Stromal cell of bone marrow (primary cell): ENCODE data around the gene PLA2G6.
"Not testable (repeated sequence)": the region's sequence is repeated elsewhere in the genome, so short reads cannot be mapped to it uniquely, and the experiment has no call there.

Experiments used
- DNase-seq: peaks from one replicate; pipeline ENCODE4 v3.0.0-alpha.2; 2012; ENCODE audit warnings: low read depth

PLA2G6 gene

GRCh38 chr22:38164551-38164918 lies 17.1 kb downstream of the PLA2G6 start:
- no peak for DNase-seq

GRCh38 chr22:38163844-38164550 lies 17.6 kb downstream of the PLA2G6 start:
- no peak for DNase-seq

GRCh38 chr22:38162881-38163843 lies 18.5 kb downstream of the PLA2G6 start:
- no peak for DNase-seq

GRCh38 chr22:38155703-38156102 lies 25.9 kb downstream of the PLA2G6 start:
- DNase-seq: no peak

GRCh38 chr22:38154563-38154915 lies 27.1 kb downstream of the PLA2G6 start:
- not testable (repeated sequence) for DNase-seq

- no peak for DNase-seq
These were observed 27.6 kb downstream of the PLA2G6 start for GRCh38 chr22:38153821-38154562.

GRCh38 chr22:38151126-38151500 lies 30.5 kb downstream of the PLA2G6 start:
- no peak for DNase-seq

- DNase-seq: no peak
These were observed 33.4 kb downstream of the PLA2G6 start for GRCh38 chr22:38148245-38148644.

- DNase-seq: not testable (repeated sequence)
These were observed 35.5 kb downstream of the PLA2G6 start for GRCh38 chr22:38146166-38146565.

- no peak for DNase-seq
These were observed 37.6 kb downstream of the PLA2G6 start for GRCh38 chr22:38144025-38144405.

GRCh38 chr22:38142606-38143005 lies 39.0 kb downstream of the PLA2G6 start:
- DNase-seq: no peak

GRCh38 chr22:38141217-38141973 lies 40.2 kb downstream of the PLA2G6 start:
- no peak for DNase-seq

GRCh38 chr22:38139901-38140300 lies 41.7 kb downstream of the PLA2G6 start:
- no peak for DNase-seq

GRCh38 chr22:38138961-38139360 lies 42.7 kb downstream of the PLA2G6 start:
- DNase-seq: no peak

- no peak for DNase-seq
These were observed 43.5 kb downstream of the PLA2G6 start for GRCh38 chr22:38137876-38138687.

- DNase-seq: no peak
These were observed 45.0 kb downstream of the PLA2G6 start for GRCh38 chr22:38136607-38137006.

- DNase-seq: peak; percentile 64
These were observed 46.4 kb downstream of the PLA2G6 start for GRCh38 chr22:38135133-38135706.

GRCh38 chr22:38133331-38133730 lies 48.3 kb downstream of the PLA2G6 start:
- DNase-seq: no peak

- DNase-seq: no peak
These were observed 48.8 kb downstream of the PLA2G6 start for GRCh38 chr22:38132794-38133193.

GRCh38 chr22:38132136-38132535 lies 49.5 kb downstream of the PLA2G6 start:
- no peak for DNase-seq

- no peak for DNase-seq
These were observed 50.2 kb downstream of the PLA2G6 start for GRCh38 chr22:38131399-38131798.
